ENCODE data around the gene MPP2. TPM values are rescaled to one million over a fixed set of nuclear protein-coding genes. Genes with fewer than 3 reads are reported as not detected.

The MPP2 gene
- total and polyA plus RNA-seq, 2 experiments from 2014 or later: 4.1 to 5.1 TPM

GRCh38 chr17:43880420-43880991 is 26.8 kb downstream of the MPP2 start:
- Histone ChIP-seq H3K4me3 (no peak overlapping the region), H3K36me3 (ENCODE audit: low read depth) (no peaks in the 10 kb centered on the region), H3K4me1 (ENCODE audit: insufficient read depth) (no peaks in the 10 kb centered on the region), H4K20me1 (ENCODE audit: insufficient read depth) (no peaks in the 10 kb centered on the region), H3K4me2 (ENCODE audit: unreplicated experiment) (no peak overlapping the region), H3K9ac (no peak overlapping the region), H3K27me3 (replicated peaks; ENCODE audit: insufficient read depth) (no peaks in the 10 kb centered on the region), H2AFZ (no peak overlapping the region), H3F3A (ENCODE audit: insufficient read depth) (no peaks in the 10 kb centered on the region), H3K79me2 (ENCODE audit: insufficient read depth) (no peaks in the 10 kb centered on the region), H3K9me2 (ENCODE audit: insufficient read depth) (no peaks in the 10 kb centered on the region), H3K27ac (no peak overlapping the region), H3K9me3 (ENCODE audit: low read depth) (no peaks in the 10 kb centered on the region)
- peak; percentile 30 for DNase-seq
- in situ Hi-C loops (cut with MboI): no loop called here
- TF ChIP-seq EZH2 (IDR thresholded peaks at IDR 0.05; ENCODE audit: insufficient read depth, poor library complexity, severe bottlenecking): no peak
- no peak for TF ChIP-seq EZH2phosphoT487 (IDR thresholded peaks at IDR 0.05; ENCODE audit: insufficient read depth, low read depth)
- WGBS, 2 experiments (ENCODE audit: low coverage in 1 of 2, low lambda C conversion rate in 2 of 2, missing lambda C conversion rate in 2 of 2): 81 to 82% methylated on average over 16 to 20 of the region's 20 CpGs

- Histone ChIP-seq H3K9me3 (ENCODE audit: low read depth) (no peaks in the 10 kb centered on the region), H3K27ac (no peak overlapping the region), H3K4me3 (no peak overlapping the region), H3K4me2 (ENCODE audit: unreplicated experiment) (no peak overlapping the region), H3K4me1 (ENCODE audit: insufficient read depth) (no peaks in the 10 kb centered on the region), H3K27me3 (replicated peaks; ENCODE audit: insufficient read depth) (no peaks in the 10 kb centered on the region), H4K20me1 (ENCODE audit: insufficient read depth) (no peaks in the 10 kb centered on the region), H3K36me3 (ENCODE audit: low read depth) (no peaks in the 10 kb centered on the region), H3K9me2 (ENCODE audit: insufficient read depth) (no peaks in the 10 kb centered on the region), H3K9ac (no peak overlapping the region), H2AFZ (no peak overlapping the region), H3F3A (ENCODE audit: insufficient read depth) (no peaks in the 10 kb centered on the region), H3K79me2 (ENCODE audit: insufficient read depth) (no peaks in the 10 kb centered on the region)
- in situ Hi-C loops (cut with MboI): no loop called here
- DNase-seq: no peak
- WGBS, 2 experiments (ENCODE audit: low coverage in 1 of 2, low lambda C conversion rate in 2 of 2, missing lambda C conversion rate in 2 of 2): 86% methylated on average over 20 of the region's 20 CpGs
- TF ChIP-seq EZH2phosphoT487 (IDR thresholded peaks at IDR 0.05; ENCODE audit: insufficient read depth, low read depth): no peak
- TF ChIP-seq EZH2 (IDR thresholded peaks at IDR 0.05; ENCODE audit: insufficient read depth, poor library complexity, severe bottlenecking): no peak
These were observed 27.5 kb downstream of the MPP2 start for GRCh38 chr17:43879723-43880419.

GRCh38 chr17:43878260-43879175 is 28.8 kb downstream of the MPP2 start:
- Histone ChIP-seq H3K27me3 (replicated peaks; ENCODE audit: insufficient read depth) (no peaks in the 10 kb centered on the region), H3K4me3 (no peak overlapping the region), H3K4me2 (ENCODE audit: unreplicated experiment) (no peak overlapping the region), H3K9me2 (ENCODE audit: insufficient read depth) (no peaks in the 10 kb centered on the region), H3K27ac (no peak overlapping the region), H2AFZ (no peak overlapping the region), H3K9ac (no peak overlapping the region), H4K20me1 (ENCODE audit: insufficient read depth) (no peaks in the 10 kb centered on the region), H3K79me2 (ENCODE audit: insufficient read depth) (no peaks in the 10 kb centered on the region), H3K9me3 (ENCODE audit: low read depth) (no peaks in the 10 kb centered on the region), H3F3A (ENCODE audit: insufficient read depth) (no peaks in the 10 kb centered on the region), H3K36me3 (ENCODE audit: low read depth) (no peaks in the 10 kb centered on the region), H3K4me1 (ENCODE audit: insufficient read depth) (no peaks in the 10 kb centered on the region)
- in situ Hi-C loops (cut with MboI): no loop called here
- TF ChIP-seq EZH2 (IDR thresholded peaks at IDR 0.05; ENCODE audit: insufficient read depth, poor library complexity, severe bottlenecking) (no peak), EZH2phosphoT487 (IDR thresholded peaks at IDR 0.05; ENCODE audit: insufficient read depth, low read depth) (no peak)
- peak; percentile 96 for DNase-seq
- WGBS, 2 experiments (ENCODE audit: low coverage in 1 of 2, low lambda C conversion rate in 2 of 2, missing lambda C conversion rate in 2 of 2): 5 to 11% methylated on average over 11 to 12 of the region's 13 CpGs

GRCh38 chr17:43877451-43878155 is 29.7 kb downstream of the MPP2 start:
- Histone ChIP-seq H3K4me1 (ENCODE audit: insufficient read depth) (no peaks in the 10 kb centered on the region), H3K79me2 (ENCODE audit: insufficient read depth) (no peaks in the 10 kb centered on the region), H3K9me2 (ENCODE audit: insufficient read depth) (no peaks in the 10 kb centered on the region), H4K20me1 (ENCODE audit: insufficient read depth) (no peaks in the 10 kb centered on the region), H2AFZ (no peak overlapping the region), H3K4me3 (no peak overlapping the region), H3K36me3 (ENCODE audit: low read depth) (no peaks in the 10 kb centered on the region), H3K27me3 (replicated peaks; ENCODE audit: insufficient read depth) (no peaks in the 10 kb centered on the region), H3F3A (ENCODE audit: insufficient read depth) (no peaks in the 10 kb centered on the region), H3K9me3 (ENCODE audit: low read depth) (no peaks in the 10 kb centered on the region), H3K27ac (no peak overlapping the region), H3K4me2 (ENCODE audit: unreplicated experiment) (no peak overlapping the region), H3K9ac (no peak overlapping the region)
- TF ChIP-seq EZH2phosphoT487 (IDR thresholded peaks at IDR 0.05; ENCODE audit: insufficient read depth, low read depth): no peak
- no peak for TF ChIP-seq EZH2 (IDR thresholded peaks at IDR 0.05; ENCODE audit: insufficient read depth, poor library complexity, severe bottlenecking)
- no peak for DNase-seq
- in situ Hi-C loops (cut with MboI): no loop called here
- WGBS, 2 experiments (ENCODE audit: low coverage in 1 of 2, low lambda C conversion rate in 2 of 2, missing lambda C conversion rate in 2 of 2): 91 to 97% methylated on average over 10 of the region's 10 CpGs

All from GM23248 (cell line).